HepG2 (cell line): ENCODE results near the gene PROM2. TPM values are rescaled to one million over a fixed set of nuclear protein-coding genes. Genes with fewer than 3 reads are reported as not detected.

Experiments
- ATAC-seq: fragments of 200-7000 bp; cut with Tn5 transposase; 3 replicates; pipeline ENCODE4 v1.9.1; 2020; ENCODE audit warnings: mild to moderate bottlenecking, moderate library complexity
- BruUV-seq: library from RNA; stranded (reverse); fragments of 400-500 nt; replicated peaks from 2 replicates; lab custom pipeline; 2021; lab: Mats Ljungman, UMichigan
- CTCF ChIA-PET: fragments of 300-600 bp; formaldehyde crosslinking; extraction: SDS; loops from one replicate; lab custom pipeline; 2021; ENCODE audit warnings: low total read pairs, inconsistent platforms, low intra/inter-chr PET ratio; lab: Yijun Ruan, JAX
- POLR2A ChIA-PET: fragments of 350-600 bp; sonication (Branson Sonifier 250); formaldehyde crosslinking; loops from one replicate; lab custom pipeline; 2020; ENCODE audit warnings: antibody characterized with exemption, inconsistent platforms; lab: Yijun Ruan, JAX
- DNase-seq: peaks from one replicate; pipeline ENCODE4 v3.0.0-alpha.2; 2015; ENCODE audit warnings: low spot score
- FAIRE-seq: peaks from 3 replicates; lab custom pipeline; 2011; peaks lifted over from hg19 to GRCh38; lab: Jason Lieb, UNC
- H2AFZ ChIP-seq: one replicate; pipeline ENCODE4 v1.6.1; 2011; ENCODE audit warnings: low read length, inconsistent platforms
- H3K27ac ChIP-seq: fragments of 300-600 bp; 3 replicates; pipeline ENCODE4 v1.8.0; 2011; ENCODE audit warnings: mixed run types, mild to moderate bottlenecking, mixed read lengths, low read length, inconsistent platforms; ENCODE audit not compliant: insufficient read depth; ENCODE audit errors: extremely low read length
- H3K27me3 ChIP-seq, 2 experiments: fragments of 200-600 bp in 1 of 2; 2 replicates in 1 of 2; 3 replicates in 1 of 2; pipeline versions ENCODE4 v1.6.0 to v1.8.0; 2011; ENCODE audit warnings: low read length in 2 of 2, mild to moderate bottlenecking in 2 of 2, moderate library complexity in 2 of 2, inconsistent platforms in 1 of 2; ENCODE audit not compliant: insufficient read depth in 2 of 2, control insufficient read depth in 1 of 2
- H3K36me3 ChIP-seq, 2 experiments: fragments of 200-600 bp in 1 of 2; replicated peaks in 1 of 2; 2 replicates in 1 of 2; 3 replicates in 1 of 2; pipeline versions ENCODE4 v1.5.1 to v1.8.0; 2011; ENCODE audit warnings: low read length in 2 of 2, inconsistent platforms in 1 of 2; ENCODE audit not compliant: insufficient read depth in 2 of 2, control insufficient read depth in 1 of 2
- H3K4me1 ChIP-seq: 2 replicates; pipeline ENCODE4 v1.5.1; 2012; ENCODE audit warnings: low read length, inconsistent platforms; ENCODE audit not compliant: insufficient read depth
- H3K4me2 ChIP-seq: 2 replicates; pipeline ENCODE4 v1.6.0; 2011; ENCODE audit warnings: low read depth, low read length, inconsistent platforms
- H3K4me3 ChIP-seq, 3 experiments: fragments of 200-600 bp in 1 of 3; sonication (generic), shearing (Covaris generic) in 1 of 3; replicated peaks in 1 of 3; 2 replicates each; pipeline ENCODE4 v1.5.1; 2011 to 2016; ENCODE audit warnings: low read length in 3 of 3, inconsistent platforms in 2 of 3, low read depth in 2 of 3, mild to moderate bottlenecking in 2 of 3, control low read depth in 1 of 3, mixed read lengths in 1 of 3; ENCODE audit not compliant: insufficient read depth in 1 of 3
- H3K79me2 ChIP-seq: one replicate; pipeline ENCODE4 v1.6.1; 2011; ENCODE audit warnings: low read length, inconsistent platforms; ENCODE audit not compliant: insufficient read depth
- H3K9ac ChIP-seq: 2 replicates; pipeline ENCODE4 v1.6.0; 2011; ENCODE audit warnings: mild to moderate bottlenecking, low read depth, low read length, inconsistent platforms; ENCODE audit not compliant: insufficient read depth
- H3K9me3 ChIP-seq: 2 replicates; pipeline ENCODE4 v1.5.1; 2012; ENCODE audit warnings: mild to moderate bottlenecking, low read length
- H4K20me1 ChIP-seq: 2 replicates; pipeline ENCODE4 v1.6.0; 2011; ENCODE audit warnings: inconsistent platforms, mild to moderate bottlenecking, low read length, moderate library complexity; ENCODE audit not compliant: insufficient read depth
- AKAP8 ChIP-seq: sonication (generic); formaldehyde crosslinking; IDR thresholded peaks from 2 replicates; pipeline ENCODE4 v1.5.1; 2020; ENCODE audit warnings: mild to moderate bottlenecking, missing genetic modification reagents
- BATF2 ChIP-seq: sonication (generic); formaldehyde crosslinking; IDR thresholded peaks from 2 replicates; pipeline ENCODE4 v1.8.0; 2022; ENCODE audit warnings: mild to moderate bottlenecking, missing genetic modification reagents, moderate library complexity
- E2F1 ChIP-seq: sonication (generic); formaldehyde crosslinking; IDR thresholded peaks from 2 replicates; pipeline ENCODE4 v1.5.0; 2020; ENCODE audit warnings: missing genetic modification reagents
- GMEB1 ChIP-seq: sonication (generic); formaldehyde crosslinking; IDR thresholded peaks from 2 replicates; pipeline ENCODE4 v1.5.1; 2020; ENCODE audit warnings: missing genetic modification reagents, mild to moderate bottlenecking, borderline replicate concordance
- MAX ChIP-seq: IDR thresholded peaks from 2 replicates; pipeline ENCODE4 v1.6.1; 2012; ENCODE audit warnings: inconsistent platforms
- REPIN1 ChIP-seq: sonication (generic); formaldehyde crosslinking; IDR thresholded peaks from 2 replicates; pipeline ENCODE4 v1.8.0; 2022; ENCODE audit warnings: missing genetic modification reagents, low read depth, mild to moderate bottlenecking, borderline replicate concordance
- RXRB ChIP-seq: IDR thresholded peaks from 2 replicates; pipeline ENCODE4 v1.6.1; 2016; ENCODE audit warnings: borderline replicate concordance, missing genetic modification reagents, missing compliant biosample characterization
- SMAD1 ChIP-seq: sonication (generic); formaldehyde crosslinking; IDR thresholded peaks from 2 replicates; pipeline ENCODE4 v1.4.0; 2020; ENCODE audit warnings: missing genetic modification reagents, low read depth, mild to moderate bottlenecking, borderline replicate concordance
- ZNF414 ChIP-seq: sonication (generic); formaldehyde crosslinking; IDR thresholded peaks from 2 replicates; pipeline ENCODE4 v1.5.0; 2020; ENCODE audit warnings: missing genetic modification reagents
- ZNF773 ChIP-seq: sonication (generic); formaldehyde crosslinking; IDR thresholded peaks from 2 replicates; pipeline ENCODE4 v1.4.0; 2020; ENCODE audit warnings: missing genetic modification reagents, borderline replicate concordance
- WGBS: methylation state at CpG from one replicate; pipeline ENCODE4 v1.1.6; 2017; ENCODE audit warnings: low lambda C conversion rate; 5-methylcytosine and 5-hydroxymethylcytosine counted together
- in situ Hi-C: cut with HindIII; loops from 2 replicates; pipeline ENCODE4 v1.10.0; 2017; ENCODE audit warnings: low pct_unique_long_range_greater_than_20kb; ENCODE audit not compliant: extremely low pct_ligation_motif_present
- intact Hi-C: fragments of 100-400 bp; cut with micrococcal nuclease; formaldehyde crosslinking; loops from one replicate; pipeline ENCODE4 v1.10.0; 2022; ENCODE audit not compliant: unreplicated experiment
- polyA plus RNA-seq, 8 experiments: library from polyadenylated mRNA; depleted of rRNA in 3 of 8; stranded (reverse) in 7 of 8; unstranded in 1 of 8; fragments of >200 nt; fragmentation: Illumina TruSeq in 4 of 8; extraction: Trizol in 4 of 8; gene quantifications; 2 replicates each; pipeline versions ENCODE4 v1.2.1 to v1.2.3, GENCODE V29; 2011 to 2016; ENCODE audit warnings: low read depth in 4 of 8, missing spikeins in 1 of 8, mixed read lengths in 1 of 8; ENCODE audit not compliant: insufficient read depth in 1 of 8
- total RNA-seq, 5 experiments: library from RNA; depleted of rRNA; stranded (reverse); fragments of >200 nt; fragmentation: Illumina TruSeq; extraction: Trizol; gene quantifications; 2 replicates each; pipeline ENCODE4 v1.2.3, GENCODE V29; 2016; ENCODE audit warnings: low read depth in 1 of 5
- TF ChIP-seq, protein P1 (sequence below): fragments of 450-650 bp; IDR thresholded peaks from 2 replicates; pipeline ENCODE4 v1.6.1; 2017
- TF ChIP-seq, protein P2 (sequence below): sonication (generic); formaldehyde crosslinking; IDR thresholded peaks from 2 replicates; pipeline ENCODE4 v1.4.0; 2020; ENCODE audit warnings: mild to moderate bottlenecking, missing genetic modification reagents

Gene PROM2
- total and polyA plus RNA-seq, 2 of the 13 experiments (the other 11 are each of a cell fraction or from before 2014, with no cell fraction given): not detected

DNA sequence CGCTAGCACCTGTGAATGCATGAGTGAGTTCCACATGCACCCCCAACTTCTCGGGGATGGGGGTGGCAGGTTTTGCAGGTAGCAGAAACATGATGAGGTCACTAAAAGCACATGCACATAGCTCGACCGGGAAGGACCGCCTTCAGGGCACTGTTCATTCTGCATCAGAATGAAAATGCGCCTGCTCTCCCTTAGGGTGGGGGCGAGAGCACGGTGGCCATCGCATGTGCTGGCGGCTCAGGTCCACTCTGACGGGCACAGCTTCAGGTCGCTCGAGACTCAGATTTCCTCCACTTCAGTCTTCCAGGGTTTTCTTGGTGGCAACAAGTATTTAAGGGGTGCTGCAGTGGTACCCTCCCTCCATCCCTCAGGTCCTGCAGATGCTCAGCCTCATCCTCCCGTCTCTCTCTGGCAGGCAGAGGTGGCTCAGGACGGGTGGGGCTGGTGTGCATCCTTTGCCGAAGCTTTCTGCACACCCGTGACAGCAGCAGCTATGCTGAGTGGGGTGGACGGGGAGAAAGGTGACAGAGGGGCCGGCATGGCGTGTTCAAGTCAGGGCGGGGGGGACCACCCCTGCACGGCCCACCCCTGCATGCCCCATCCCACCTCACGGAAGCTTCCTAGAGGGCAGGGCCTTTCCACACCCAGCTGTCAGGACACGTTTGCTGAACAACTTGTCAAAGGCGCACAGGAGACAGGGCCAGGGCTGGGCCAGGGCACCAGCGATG, 37.7 kb downstream of the PROM2 start:
- no peaks in the 10 kb centered on the region for H3K9me3 ChIP-seq
- ChIA-PET POLR2A (no interaction called here), CTCF (no interaction called here)
- no peaks in the 10 kb centered on the region for H3K79me2 ChIP-seq
- in situ Hi-C loops (no loop called here), intact Hi-C loops (no loop called here)
- H3K4me1 ChIP-seq: no peaks in the 10 kb centered on the region
- H3K4me2 ChIP-seq: no peak overlapping the region
- ATAC-seq: no peak
- H3K4me3 ChIP-seq: no peak overlapping the region
- BruUV-seq: no TSS peak
- TF ChIP-seq AKAP8 (CRISPR knock-in tag) (no peak), BATF2 (no peak), E2F1 (CRISPR knock-in tag) (no peak), MAX (no peak), ZNF414 (CRISPR knock-in tag) (no peak), GMEB1 (CRISPR knock-in tag) (no peak), REPIN1 (no peak), ZNF773 (CRISPR knock-in tag) (no peak), SMAD1 (no peak), RXRB (CRISPR knock-in tag) (no peak)
- TF ChIP-seq, protein P1, sequence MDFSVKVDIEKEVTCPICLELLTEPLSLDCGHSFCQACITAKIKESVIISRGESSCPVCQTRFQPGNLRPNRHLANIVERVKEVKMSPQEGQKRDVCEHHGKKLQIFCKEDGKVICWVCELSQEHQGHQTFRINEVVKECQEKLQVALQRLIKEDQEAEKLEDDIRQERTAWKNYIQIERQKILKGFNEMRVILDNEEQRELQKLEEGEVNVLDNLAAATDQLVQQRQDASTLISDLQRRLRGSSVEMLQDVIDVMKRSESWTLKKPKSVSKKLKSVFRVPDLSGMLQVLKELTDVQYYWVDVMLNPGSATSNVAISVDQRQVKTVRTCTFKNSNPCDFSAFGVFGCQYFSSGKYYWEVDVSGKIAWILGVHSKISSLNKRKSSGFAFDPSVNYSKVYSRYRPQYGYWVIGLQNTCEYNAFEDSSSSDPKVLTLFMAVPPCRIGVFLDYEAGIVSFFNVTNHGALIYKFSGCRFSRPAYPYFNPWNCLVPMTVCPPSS: no peak
- TF ChIP-seq, protein P2, sequence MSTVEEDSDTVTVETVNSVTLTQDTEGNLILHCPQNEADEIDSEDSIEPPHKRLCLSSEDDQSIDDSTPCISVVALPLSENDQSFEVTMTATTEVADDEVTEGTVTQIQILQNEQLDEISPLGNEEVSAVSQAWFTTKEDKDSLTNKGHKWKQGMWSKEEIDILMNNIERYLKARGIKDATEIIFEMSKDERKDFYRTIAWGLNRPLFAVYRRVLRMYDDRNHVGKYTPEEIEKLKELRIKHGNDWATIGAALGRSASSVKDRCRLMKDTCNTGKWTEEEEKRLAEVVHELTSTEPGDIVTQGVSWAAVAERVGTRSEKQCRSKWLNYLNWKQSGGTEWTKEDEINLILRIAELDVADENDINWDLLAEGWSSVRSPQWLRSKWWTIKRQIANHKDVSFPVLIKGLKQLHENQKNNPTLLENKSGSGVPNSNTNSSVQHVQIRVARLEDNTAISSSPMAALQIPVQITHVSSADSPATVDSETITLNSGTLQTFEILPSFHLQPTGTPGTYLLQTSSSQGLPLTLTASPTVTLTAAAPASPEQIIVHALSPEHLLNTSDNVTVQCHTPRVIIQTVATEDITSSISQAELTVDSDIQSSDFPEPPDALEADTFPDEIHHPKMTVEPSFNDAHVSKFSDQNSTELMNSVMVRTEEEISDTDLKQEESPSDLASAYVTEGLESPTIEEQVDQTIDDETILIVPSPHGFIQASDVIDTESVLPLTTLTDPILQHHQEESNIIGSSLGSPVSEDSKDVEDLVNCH (CRISPR knock-in tag): no peak
- 25% methylated on average over 21 of the region's 26 CpGs for WGBS
- DNase-seq: no peak
- FAIRE-seq: no peak
- H4K20me1 ChIP-seq: no peaks in the 10 kb centered on the region; the same call in 1 of the 2 replicates
- H3K36me3 ChIP-seq: no peaks in the 10 kb centered on the region
- no peak overlapping the region for H3K27ac ChIP-seq
- H2AFZ ChIP-seq: no peak overlapping the region
- no peak overlapping the region for H3K9ac ChIP-seq
- H3K27me3 ChIP-seq: peaks cover 10 to 57% of the 10 kb centered on the region in 2 experiments; a peak in 4 of 5 replicates
